Mesendoderm (in vitro differentiated cells): ENCODE results near the gene IGFBP5.

ENCODE experiments used
- DNase-seq: peaks from one replicate; pipeline ENCODE4 v3.0.0; 2013
- H2AK5ac ChIP-seq: 2 replicates; pipeline ENCODE4 v1.6.1; 2013; ENCODE audit warnings: low read length, inconsistent platforms
- H2BK120ac ChIP-seq: 2 replicates; pipeline ENCODE4 v1.6.1; 2013; ENCODE audit warnings: low read depth, mild to moderate bottlenecking, low read length, moderate library complexity, mixed read lengths
- H2BK15ac ChIP-seq: replicated peaks from 2 replicates; pipeline ENCODE4 v1.6.1; 2013; ENCODE audit warnings: low read depth, mild to moderate bottlenecking, moderate library complexity
- H2BK5ac ChIP-seq: 2 replicates; pipeline ENCODE4 v1.6.1; 2013; ENCODE audit warnings: low read length, inconsistent platforms
- H3K18ac ChIP-seq: 2 replicates; pipeline ENCODE4 v1.6.1; 2013; ENCODE audit warnings: mild to moderate bottlenecking, low read length, mixed read lengths
- H3K23ac ChIP-seq: one replicate; pipeline ENCODE4 v1.6.1; 2013; ENCODE audit warnings: low read length
- H3K27ac ChIP-seq: 2 replicates; pipeline ENCODE4 v1.5.1; 2013; ENCODE audit warnings: low read depth, mild to moderate bottlenecking, inconsistent platforms, low read length, moderate library complexity
- H3K27me3 ChIP-seq: 2 replicates; pipeline ENCODE4 v1.6.1; 2013; ENCODE audit warnings: low read length, control low read depth, mild to moderate bottlenecking, inconsistent platforms; ENCODE audit not compliant: insufficient read depth, poor library complexity
- H3K36me3 ChIP-seq: 2 replicates; pipeline ENCODE4 v1.6.1; 2013; ENCODE audit warnings: low read length, inconsistent platforms; ENCODE audit not compliant: control insufficient read depth, insufficient read depth
- H3K4ac ChIP-seq: one replicate; pipeline ENCODE4 v1.6.1; 2013; ENCODE audit warnings: low read depth, mild to moderate bottlenecking, low read length, moderate library complexity
- H3K4me1 ChIP-seq: 2 replicates; pipeline ENCODE4 v1.6.1; 2013; ENCODE audit warnings: low read depth, low read length, inconsistent platforms; ENCODE audit not compliant: control insufficient read depth
- H3K4me2 ChIP-seq: 2 replicates; pipeline ENCODE4 v1.6.1; 2013; ENCODE audit warnings: low read length
- H3K4me3 ChIP-seq: 2 replicates; pipeline ENCODE4 v1.5.1; 2013; ENCODE audit warnings: mild to moderate bottlenecking, low read length
- H3K56ac ChIP-seq: one replicate; pipeline ENCODE4 v1.6.1; 2013; ENCODE audit warnings: low read length
- H3K79me1 ChIP-seq: 2 replicates; pipeline ENCODE4 v1.6.1; 2013; ENCODE audit warnings: low read length, inconsistent platforms
- H3K79me2 ChIP-seq: 2 replicates; pipeline ENCODE4 v1.6.1; 2013; ENCODE audit warnings: mild to moderate bottlenecking, low read length; ENCODE audit not compliant: control insufficient read depth, insufficient read depth
- H3K9ac ChIP-seq: 2 replicates; pipeline ENCODE4 v1.6.1; 2013; ENCODE audit warnings: low read length, inconsistent platforms
- H4K5ac ChIP-seq: one replicate; pipeline ENCODE4 v1.6.1; 2013; ENCODE audit warnings: low read length
- H4K8ac ChIP-seq: one replicate; pipeline ENCODE4 v1.6.1; 2013; ENCODE audit warnings: low read depth, mild to moderate bottlenecking, control low read depth, low read length, moderate library complexity
- WGBS: extraction: QIAGEN DNeasy Blood & Tissue Kit; methylation state at CpG from one replicate; pipeline ENCODE4 v1.1.7; 2013; ENCODE audit warnings: low lambda C conversion rate, missing lambda C conversion rate; ENCODE audit not compliant: insufficient coverage; ENCODE audit errors: extremely low coverage; 5-methylcytosine and 5-hydroxymethylcytosine counted together

IGFBP5 gene

GRCh38 chr2:216732334-216732733 is 37.0 kb upstream of the IGFBP5 start:
- Histone ChIP-seq H3K9ac (no peak overlapping the region), H3K4me1 (no peaks in the 10 kb centered on the region), H3K27me3 (no peaks in the 10 kb centered on the region), H2BK15ac (no peak overlapping the region), H4K5ac (no peak overlapping the region), H2AK5ac (no peak overlapping the region), H3K79me1 (no peaks in the 10 kb centered on the region), H3K36me3 (no peaks in the 10 kb centered on the region), H3K18ac (no peak overlapping the region), H3K4me3 (no peak overlapping the region), H4K8ac (no peak overlapping the region), H2BK5ac (no peak overlapping the region), H3K4me2 (no peak overlapping the region), H3K27ac (no peak overlapping the region), H3K56ac (no peak overlapping the region), H3K79me2 (no peaks in the 10 kb centered on the region), H3K23ac (no peak overlapping the region), H2BK120ac (no peak overlapping the region), H3K4ac (no peak overlapping the region)
- no peak for DNase-seq
- WGBS = no CpG with 5 or more reads among the region's 7 CpGs

DNA sequence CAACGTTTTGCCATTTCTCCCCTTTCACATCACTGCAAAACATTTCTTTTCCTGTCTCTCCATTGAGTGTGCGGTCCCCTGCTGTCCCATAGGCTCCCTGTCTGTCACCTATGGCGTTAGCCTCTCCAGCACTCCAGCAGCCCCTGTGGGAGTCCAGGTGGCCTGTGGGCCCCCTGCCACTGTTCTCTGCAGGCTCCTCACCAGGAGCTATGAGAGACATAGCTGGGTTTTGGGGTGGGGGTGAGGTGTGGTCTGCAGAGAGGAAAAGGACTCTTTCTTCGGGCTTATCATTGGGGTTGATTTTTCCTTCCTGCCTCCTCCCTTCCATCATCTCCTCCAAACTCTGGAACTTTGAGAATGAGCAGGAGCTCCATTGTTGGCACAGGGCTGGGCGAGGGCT is 36.1 kb upstream of the IGFBP5 start:
- Histone ChIP-seq H3K79me1 (no peaks in the 10 kb centered on the region), H2BK5ac (no peak overlapping the region), H2BK120ac (no peak overlapping the region), H2BK15ac (no peak overlapping the region), H3K9ac (no peak overlapping the region), H3K4me3 (no peak overlapping the region), H3K27ac (no peak overlapping the region), H3K56ac (no peak overlapping the region), H3K79me2 (no peaks in the 10 kb centered on the region), H3K4ac (no peak overlapping the region), H3K27me3 (no peaks in the 10 kb centered on the region), H3K4me2 (no peak overlapping the region), H3K23ac (no peak overlapping the region), H4K8ac (no peak overlapping the region), H2AK5ac (no peak overlapping the region), H3K36me3 (no peaks in the 10 kb centered on the region), H3K4me1 (no peaks in the 10 kb centered on the region), H3K18ac (no peak overlapping the region), H4K5ac (no peak overlapping the region)
- peak; percentile 3 for DNase-seq
- WGBS = no CpG with 5 or more reads among the region's 5 CpGs

DNA sequence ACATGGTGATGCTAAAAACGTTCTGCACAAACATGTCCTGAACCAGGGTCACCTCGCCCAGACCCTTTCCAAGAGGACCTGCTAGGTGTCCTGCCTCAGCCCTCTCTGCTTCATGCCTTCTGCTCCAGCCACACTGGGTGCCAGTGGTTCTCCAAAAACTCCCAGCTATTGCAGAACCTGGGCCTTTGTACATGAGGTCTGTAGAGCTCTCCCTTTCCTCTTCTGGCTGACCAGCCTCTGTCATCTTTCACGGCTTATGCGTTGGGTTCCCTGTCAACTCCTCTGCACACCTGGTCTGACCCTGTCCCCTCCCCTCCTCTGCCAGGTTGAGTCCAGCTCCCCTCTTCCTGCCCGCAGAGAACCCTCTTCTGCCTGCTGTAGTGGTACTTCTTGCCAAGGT is 35.5 kb upstream of the IGFBP5 start:
- no peak overlapping the region for H3K4ac ChIP-seq
- no CpG with 5 or more reads among the region's 5 CpGs for WGBS
- no peak overlapping the region for H3K4me3 ChIP-seq
- no peak overlapping the region for H3K18ac ChIP-seq
- H4K5ac ChIP-seq = no peak overlapping the region
- H2BK5ac ChIP-seq = no peak overlapping the region
- H2AK5ac ChIP-seq = no peak overlapping the region
- H4K8ac ChIP-seq = no peak overlapping the region
- no peak overlapping the region for H2BK15ac ChIP-seq
- H3K4me2 ChIP-seq = no peak overlapping the region
- H3K79me2 ChIP-seq = no peaks in the 10 kb centered on the region
- no peaks in the 10 kb centered on the region for H3K27me3 ChIP-seq
- no peaks in the 10 kb centered on the region for H3K36me3 ChIP-seq
- no peak for DNase-seq
- H3K4me1 ChIP-seq = no peaks in the 10 kb centered on the region
- no peak overlapping the region for H3K9ac ChIP-seq
- H3K56ac ChIP-seq = no peak overlapping the region
- H3K79me1 ChIP-seq = no peaks in the 10 kb centered on the region
- H2BK120ac ChIP-seq = no peak overlapping the region
- H3K23ac ChIP-seq = no peak overlapping the region
- no peak overlapping the region for H3K27ac ChIP-seq

DNA sequence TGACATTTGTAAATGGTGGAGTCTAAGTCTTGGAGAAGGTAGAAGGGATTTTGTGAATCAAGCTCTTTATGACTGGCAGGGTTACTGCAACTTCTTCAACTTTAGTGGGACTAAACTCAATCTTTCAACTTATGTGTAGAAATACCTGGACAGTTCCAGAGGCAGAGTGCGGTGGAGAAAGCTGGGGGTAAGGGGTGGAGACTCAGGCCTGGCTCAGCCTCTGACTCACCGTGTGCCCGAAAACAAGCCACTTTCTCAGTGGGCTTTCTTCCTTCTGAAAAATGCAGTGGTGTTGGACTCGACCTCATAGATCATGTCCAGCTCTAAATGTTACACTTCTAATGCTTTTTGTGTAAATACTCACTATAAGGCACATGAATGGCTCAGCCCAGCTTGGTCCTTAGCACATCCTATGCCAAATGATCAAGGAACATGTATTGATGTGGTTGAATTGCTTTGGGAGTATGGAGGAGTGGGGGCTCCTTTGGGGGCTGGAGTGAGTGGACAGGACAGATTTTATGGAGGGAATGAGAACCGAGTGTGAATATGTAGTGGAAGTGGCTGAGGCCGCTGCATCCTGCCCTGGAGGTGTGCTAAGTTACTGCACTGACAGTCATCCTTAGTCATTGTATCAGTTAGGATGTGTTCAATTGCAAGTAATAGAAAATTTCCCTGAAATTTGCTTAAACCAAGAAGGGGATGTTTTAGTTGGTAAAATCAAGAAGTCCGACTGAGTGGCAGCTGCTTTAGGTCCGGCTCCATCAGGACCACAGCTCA is 32.2 kb upstream of the IGFBP5 start:
- no peak overlapping the region for H4K8ac ChIP-seq
- H2BK120ac ChIP-seq = no peak overlapping the region
- H3K4me2 ChIP-seq = no peak overlapping the region
- no CpG with 5 or more reads among the region's 8 CpGs for WGBS
- H2BK15ac ChIP-seq = no peak overlapping the region
- no peaks in the 10 kb centered on the region for H3K4me1 ChIP-seq
- H3K4ac ChIP-seq = no peak overlapping the region
- H3K4me3 ChIP-seq = no peak overlapping the region
- H3K27me3 ChIP-seq = no peaks in the 10 kb centered on the region
- no peaks in the 10 kb centered on the region for H3K79me2 ChIP-seq
- no peak overlapping the region for H3K27ac ChIP-seq
- no peak overlapping the region for H3K9ac ChIP-seq
- no peak for DNase-seq
- no peak overlapping the region for H4K5ac ChIP-seq
- H3K79me1 ChIP-seq = no peaks in the 10 kb centered on the region
- no peak overlapping the region for H2AK5ac ChIP-seq
- H3K56ac ChIP-seq = no peak overlapping the region
- H3K36me3 ChIP-seq = no peaks in the 10 kb centered on the region
- no peak overlapping the region for H2BK5ac ChIP-seq
- H3K18ac ChIP-seq = no peak overlapping the region
- H3K23ac ChIP-seq = no peak overlapping the region

DNA sequence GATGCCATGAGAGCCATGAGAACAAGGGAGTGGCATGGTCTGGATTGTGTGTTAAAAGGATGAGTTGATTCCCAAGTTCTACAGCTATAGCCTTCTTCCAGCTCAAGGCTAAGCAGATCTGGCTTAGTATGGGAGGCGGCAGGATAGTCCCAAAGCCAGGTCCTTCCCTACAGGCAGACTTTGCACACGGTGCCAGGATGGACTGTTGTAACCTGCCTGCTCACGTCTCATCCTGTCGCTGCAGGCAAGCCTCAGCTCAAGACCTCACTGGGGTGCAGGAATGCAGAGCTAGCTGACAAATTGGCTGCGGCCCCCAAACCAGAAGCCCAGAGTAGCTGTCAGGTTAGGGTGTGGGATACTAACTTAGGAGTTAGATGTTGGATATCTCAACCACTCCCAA is 28.8 kb upstream of the IGFBP5 start:
- H3K9ac ChIP-seq = no peak overlapping the region
- H3K23ac ChIP-seq = no peak overlapping the region
- no peak overlapping the region for H3K4me2 ChIP-seq
- H2BK120ac ChIP-seq = no peak overlapping the region
- H3K4me1 ChIP-seq = no peaks in the 10 kb centered on the region
- H3K27ac ChIP-seq = no peak overlapping the region
- H3K79me1 ChIP-seq = no peaks in the 10 kb centered on the region
- H3K27me3 ChIP-seq = no peaks in the 10 kb centered on the region
- no peak overlapping the region for H4K8ac ChIP-seq
- no peak overlapping the region for H2AK5ac ChIP-seq
- H2BK5ac ChIP-seq = no peak overlapping the region
- no peak for DNase-seq
- no peak overlapping the region for H3K4ac ChIP-seq
- H3K4me3 ChIP-seq = no peak overlapping the region
- no peaks in the 10 kb centered on the region for H3K79me2 ChIP-seq
- H3K56ac ChIP-seq = no peak overlapping the region
- no CpG with 5 or more reads among the region's 5 CpGs for WGBS
- no peak overlapping the region for H3K18ac ChIP-seq
- H3K36me3 ChIP-seq = no peaks in the 10 kb centered on the region
- no peak overlapping the region for H2BK15ac ChIP-seq
- no peak overlapping the region for H4K5ac ChIP-seq

DNA sequence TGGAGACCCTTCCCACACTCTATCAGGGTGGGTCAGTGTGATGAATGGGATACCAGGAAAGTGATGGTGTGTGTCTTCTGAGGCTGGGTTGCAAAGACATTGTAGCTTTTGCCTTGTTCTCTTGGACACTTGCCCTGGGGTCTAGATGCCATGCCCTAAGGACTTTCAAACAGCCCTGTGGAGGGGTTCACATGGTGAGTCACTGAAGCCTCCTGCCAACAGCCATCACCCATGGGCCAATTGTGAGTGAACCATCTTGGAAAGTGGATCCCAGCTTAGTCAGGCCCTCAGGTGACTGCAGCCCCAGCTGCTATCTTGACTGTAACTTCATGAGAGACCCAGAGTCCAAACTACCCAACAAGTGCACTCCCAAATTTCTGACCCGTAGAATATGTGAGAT is 25.8 kb upstream of the IGFBP5 start:
- H3K4me2 ChIP-seq = no peak overlapping the region
- no peaks in the 10 kb centered on the region for H3K4me1 ChIP-seq
- no peaks in the 10 kb centered on the region for H3K79me2 ChIP-seq
- no peak overlapping the region for H2BK15ac ChIP-seq
- no peak overlapping the region for H4K5ac ChIP-seq
- no peak overlapping the region for H3K4me3 ChIP-seq
- H3K4ac ChIP-seq = no peak overlapping the region
- no peaks in the 10 kb centered on the region for H3K27me3 ChIP-seq
- no peak overlapping the region for H3K56ac ChIP-seq
- H4K8ac ChIP-seq = no peak overlapping the region
- no peaks in the 10 kb centered on the region for H3K36me3 ChIP-seq
- H3K18ac ChIP-seq = no peak overlapping the region
- no peak overlapping the region for H2BK5ac ChIP-seq
- WGBS = no CpG with 5 or more reads among the region's 1 CpG
- H3K9ac ChIP-seq = no peak overlapping the region
- no peak overlapping the region for H2AK5ac ChIP-seq
- DNase-seq = no peak
- H3K79me1 ChIP-seq = no peaks in the 10 kb centered on the region
- H2BK120ac ChIP-seq = no peak overlapping the region
- H3K23ac ChIP-seq = no peak overlapping the region
- no peak overlapping the region for H3K27ac ChIP-seq
